ENCODE results near the gene ALMS1.

- TF ChIP-seq, protein P1, sequence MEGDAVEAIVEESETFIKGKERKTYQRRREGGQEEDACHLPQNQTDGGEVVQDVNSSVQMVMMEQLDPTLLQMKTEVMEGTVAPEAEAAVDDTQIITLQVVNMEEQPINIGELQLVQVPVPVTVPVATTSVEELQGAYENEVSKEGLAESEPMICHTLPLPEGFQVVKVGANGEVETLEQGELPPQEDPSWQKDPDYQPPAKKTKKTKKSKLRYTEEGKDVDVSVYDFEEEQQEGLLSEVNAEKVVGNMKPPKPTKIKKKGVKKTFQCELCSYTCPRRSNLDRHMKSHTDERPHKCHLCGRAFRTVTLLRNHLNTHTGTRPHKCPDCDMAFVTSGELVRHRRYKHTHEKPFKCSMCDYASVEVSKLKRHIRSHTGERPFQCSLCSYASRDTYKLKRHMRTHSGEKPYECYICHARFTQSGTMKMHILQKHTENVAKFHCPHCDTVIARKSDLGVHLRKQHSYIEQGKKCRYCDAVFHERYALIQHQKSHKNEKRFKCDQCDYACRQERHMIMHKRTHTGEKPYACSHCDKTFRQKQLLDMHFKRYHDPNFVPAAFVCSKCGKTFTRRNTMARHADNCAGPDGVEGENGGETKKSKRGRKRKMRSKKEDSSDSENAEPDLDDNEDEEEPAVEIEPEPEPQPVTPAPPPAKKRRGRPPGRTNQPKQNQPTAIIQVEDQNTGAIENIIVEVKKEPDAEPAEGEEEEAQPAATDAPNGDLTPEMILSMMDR (conservative IDR thresholded peaks at IDR 0.05; ENCODE audit: low read depth, low read length), result no peak
- no peak for TF ChIP-seq EZH2phosphoT487 (IDR thresholded peaks at IDR 0.05; ENCODE audit: borderline replicate concordance, low read length)
- no peak for TF ChIP-seq EZH2 (IDR thresholded peaks at IDR 0.05; ENCODE audit: low read length, unreplicated experiment)
Measured at GRCh38 chr2:73564986-73565385, 179.3 kb downstream of the ALMS1 start.

All from PC-3 (cell line).